ENCODE data around the gene EHD2.
"Not testable (repeated sequence)": the region's sequence is repeated elsewhere in the genome, so short reads cannot be mapped to it uniquely, and the experiment has no call there.

EHD2 gene

DNA sequence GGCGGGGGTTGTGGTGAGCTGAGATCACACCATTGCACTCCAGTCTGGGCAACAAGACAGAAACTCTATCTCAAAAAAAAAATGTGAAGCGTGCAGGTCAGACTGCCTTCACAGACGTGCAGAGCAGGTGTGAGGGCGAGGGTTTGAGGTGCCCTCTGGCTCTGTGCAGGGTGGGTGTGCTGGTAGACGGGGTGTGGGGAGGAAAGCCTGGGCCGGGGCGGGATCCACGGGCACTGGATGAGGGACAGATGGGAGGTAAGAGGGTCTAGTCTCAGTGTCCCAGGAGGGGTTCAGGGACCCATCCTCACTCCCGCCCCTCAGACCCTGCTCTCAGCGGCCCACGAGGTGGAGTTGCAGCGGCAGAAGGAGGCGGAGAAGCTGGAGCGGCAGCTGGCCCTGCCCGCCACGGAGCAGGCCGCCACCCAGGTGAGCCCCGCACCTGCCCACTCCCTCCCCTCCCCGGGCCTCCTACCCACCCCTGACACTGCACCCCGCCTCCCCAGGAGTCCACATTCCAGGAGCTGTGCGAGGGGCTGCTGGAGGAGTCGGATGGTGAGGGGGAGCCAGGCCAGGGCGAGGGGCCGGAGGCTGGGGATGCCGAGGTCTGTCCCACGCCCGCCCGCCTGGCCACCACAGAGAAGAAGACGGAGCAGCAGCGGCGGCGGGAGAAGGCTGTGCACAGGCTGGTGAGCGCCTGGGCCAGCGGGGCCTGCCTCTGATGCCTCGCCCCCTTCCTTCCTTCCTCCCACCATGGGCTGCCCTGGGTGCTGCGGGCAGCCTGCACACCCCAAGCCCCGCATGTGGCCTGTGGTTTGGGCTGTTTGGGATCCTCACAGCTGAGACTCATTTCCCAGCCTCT is 41.2 kb downstream of the EHD2 start:
- no peak for DNase-seq

GRCh38 chr19:47755065-47755761 is 42.0 kb downstream of the EHD2 start:
- no peak for DNase-seq

- no peak for DNase-seq
These were observed 42.8 kb downstream of the EHD2 start for GRCh38 chr19:47755762-47756626.

GRCh38 chr19:47756627-47756929 is 43.4 kb downstream of the EHD2 start:
- no peak for DNase-seq

DNA sequence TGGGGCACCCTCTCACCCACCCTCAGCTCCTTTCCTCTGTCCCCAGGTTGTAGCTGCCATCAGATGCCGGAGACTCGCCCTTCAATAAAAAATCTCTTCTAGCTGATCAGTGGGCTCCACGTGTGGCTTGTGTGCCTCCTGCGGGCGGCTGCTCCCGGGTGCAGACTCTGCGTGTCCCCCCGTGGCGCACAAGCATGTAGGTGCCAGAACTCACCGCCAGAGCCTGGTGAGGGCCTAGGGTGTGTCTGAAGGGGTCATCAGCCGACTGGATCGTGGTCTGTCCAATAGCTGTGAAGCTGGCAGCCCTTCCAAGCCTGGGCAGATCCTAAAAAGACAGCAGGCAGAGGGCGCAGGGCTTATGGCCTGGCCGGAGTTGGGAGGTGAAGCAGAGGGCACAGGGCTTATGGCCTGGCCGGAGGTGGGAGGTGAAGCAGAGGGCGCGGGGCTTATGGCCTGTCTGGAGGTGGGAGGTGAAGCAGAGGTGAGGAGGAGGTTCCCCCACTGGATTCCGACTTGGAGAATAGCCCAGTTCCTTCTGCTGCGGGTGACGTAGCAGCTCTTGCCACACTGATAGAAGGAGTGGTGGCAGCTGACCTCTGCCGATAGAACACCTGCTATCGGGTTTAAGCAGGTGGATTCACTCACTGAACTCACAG is 43.9 kb downstream of the EHD2 start:
- no peak for DNase-seq

DNA sequence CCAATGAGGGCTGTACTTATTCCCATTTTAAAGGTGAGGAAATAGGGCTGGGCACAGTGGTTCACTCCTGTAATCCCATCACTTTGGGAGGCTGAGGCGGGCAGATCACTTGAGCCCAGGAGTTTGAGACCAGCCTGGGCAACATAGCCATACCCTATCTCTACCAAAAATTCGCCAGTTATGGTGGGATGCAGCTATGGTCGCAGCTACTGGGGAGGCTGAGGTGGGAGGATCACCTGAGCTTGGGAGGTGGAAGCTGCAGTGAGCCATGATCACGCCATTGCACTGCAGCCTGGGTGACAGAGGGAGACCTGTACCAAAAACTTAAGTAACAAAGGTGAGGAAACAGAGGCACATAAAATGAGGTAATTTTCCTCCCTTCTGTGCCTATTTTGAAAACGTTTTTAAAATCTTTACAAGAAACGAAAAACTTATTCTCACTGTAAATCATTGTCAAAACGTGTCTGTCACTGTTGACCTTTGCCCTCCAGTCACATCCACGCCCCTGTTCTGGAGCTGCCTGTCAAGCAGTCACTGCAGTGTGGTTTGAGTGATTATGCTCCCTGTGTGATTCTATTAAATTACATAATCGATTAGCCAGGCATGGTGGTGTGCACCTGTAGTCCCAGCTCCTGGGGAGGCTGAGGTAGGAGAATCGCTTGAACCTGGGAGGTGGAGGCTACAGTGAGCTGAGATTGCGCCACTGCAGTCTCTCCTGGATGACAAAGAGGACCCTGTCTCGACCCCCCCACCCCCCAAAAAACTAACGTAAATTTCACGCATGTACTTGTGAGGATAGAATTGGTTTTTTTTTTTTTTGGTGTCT is 44.6 kb downstream of the EHD2 start:
- no peak for DNase-seq

DNA sequence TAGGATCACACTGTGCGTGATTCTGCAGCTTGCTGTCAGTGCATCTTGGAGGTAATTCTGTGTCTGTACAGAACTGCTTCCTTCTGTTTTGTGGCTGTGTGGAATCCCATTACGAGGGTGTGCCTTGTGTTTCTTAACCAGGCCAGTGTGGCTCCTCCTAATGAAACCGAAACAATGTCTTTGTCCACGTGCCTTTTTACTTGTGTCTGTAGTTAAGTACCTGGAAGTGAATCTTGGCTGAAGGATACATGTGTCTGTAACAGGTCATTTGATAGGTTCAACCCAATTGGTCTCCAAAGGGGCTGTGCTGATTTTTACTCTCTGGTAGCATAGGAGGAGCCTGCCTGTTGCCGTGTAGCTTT is 45.2 kb downstream of the EHD2 start:
- no peak for DNase-seq

DNA sequence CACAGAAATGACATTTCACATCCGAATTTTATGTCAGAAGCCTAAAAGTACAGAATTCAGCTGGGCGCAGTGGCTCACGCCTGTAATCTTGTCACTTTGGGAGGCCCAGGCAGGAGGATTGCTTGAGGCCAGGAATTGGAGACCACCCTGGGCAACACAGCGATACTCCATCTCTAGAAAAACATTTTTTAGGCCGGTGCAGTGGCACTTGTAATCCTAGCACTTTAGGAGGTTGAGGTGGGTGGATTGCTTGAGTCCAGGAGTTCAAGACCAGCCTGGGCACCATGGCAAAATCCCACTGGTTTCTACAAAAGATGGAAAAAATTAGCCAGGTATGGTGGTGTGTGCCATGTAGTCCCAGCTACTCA is 47.4 kb downstream of the EHD2 start:
- DNase-seq, result no peak

DNA sequence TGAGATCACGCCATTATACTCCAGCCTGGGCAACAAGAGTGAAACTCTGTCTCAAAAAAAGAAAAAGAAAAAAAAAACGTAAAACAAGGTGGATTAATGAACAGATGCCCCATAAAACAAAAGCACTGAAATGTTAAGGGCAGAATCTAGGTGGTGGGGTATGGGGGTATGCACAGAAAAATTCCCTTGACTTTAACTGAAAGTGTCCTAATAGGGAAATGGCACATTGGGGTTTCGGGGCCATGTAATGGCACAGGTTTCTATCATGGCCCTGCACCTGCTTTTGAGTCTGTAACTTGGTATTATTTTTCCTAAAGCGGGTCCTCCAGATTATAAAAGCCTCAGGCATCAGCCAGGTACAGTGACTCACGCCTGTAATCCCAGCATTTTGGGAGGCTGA is 48.3 kb downstream of the EHD2 start:
- DNase-seq, result no peak

GRCh38 chr19:47762151-47762550 is 48.9 kb downstream of the EHD2 start:
- DNase-seq, result no peak

- DNase-seq, result no peak
These were observed 49.5 kb downstream of the EHD2 start for GRCh38 chr19:47762615-47763308.

DNA sequence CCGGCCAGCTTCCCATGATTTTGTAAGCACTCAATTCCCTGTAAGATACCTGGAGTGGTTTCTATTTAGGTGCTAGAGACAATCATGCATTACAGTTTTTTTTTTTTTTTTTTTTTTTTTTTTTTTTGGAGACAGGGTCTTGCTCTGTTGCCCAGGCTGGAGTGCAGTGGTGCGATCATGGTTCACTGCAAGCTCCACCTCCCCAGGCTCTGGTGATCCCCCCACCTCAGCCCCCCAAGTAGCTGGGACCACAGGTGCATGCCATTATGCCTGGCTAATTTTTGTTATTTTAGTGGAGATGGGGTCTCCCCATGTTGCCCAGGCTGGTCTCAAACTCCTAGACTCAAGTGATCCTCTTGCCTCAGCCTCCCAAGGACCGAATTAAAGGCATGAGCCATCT is 51.5 kb downstream of the EHD2 start:
- DNase-seq, result not testable (repeated sequence)

GRCh38 chr19:47765523-47766358 is 52.5 kb downstream of the EHD2 start:
- DNase-seq, result peak in 2 of 4 experiments; percentile 10 to 33

GRCh38 chr19:47766359-47766620 is 53.1 kb downstream of the EHD2 start:
- DNase-seq, result no peak

GRCh38 chr19:47766670-47767069 is 53.4 kb downstream of the EHD2 start:
- no peak for DNase-seq

GRCh38 chr19:47767349-47767748 is 54.1 kb downstream of the EHD2 start:
- no peak for DNase-seq

- no peak for DNase-seq
These were observed 55.4 kb downstream of the EHD2 start for GRCh38 chr19:47768604-47769003.

DNA sequence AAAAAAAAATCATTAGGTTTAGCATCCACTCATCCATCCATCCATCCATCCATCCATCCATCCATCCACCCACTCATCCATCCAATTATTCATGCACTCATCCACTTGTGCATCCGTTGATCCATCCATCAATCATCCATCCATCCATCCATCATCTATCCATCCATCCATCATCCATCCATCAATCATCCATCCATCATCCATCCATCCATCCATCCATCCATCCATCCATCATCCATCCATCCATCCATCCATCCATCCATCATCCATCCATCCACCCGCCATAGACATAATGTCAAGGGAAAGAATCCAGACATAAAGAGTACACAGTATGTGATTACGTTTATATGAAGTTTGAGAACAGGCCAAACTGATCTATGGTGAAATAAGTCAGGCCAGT is 56.3 kb downstream of the EHD2 start:
- DNase-seq, result no peak

DNA sequence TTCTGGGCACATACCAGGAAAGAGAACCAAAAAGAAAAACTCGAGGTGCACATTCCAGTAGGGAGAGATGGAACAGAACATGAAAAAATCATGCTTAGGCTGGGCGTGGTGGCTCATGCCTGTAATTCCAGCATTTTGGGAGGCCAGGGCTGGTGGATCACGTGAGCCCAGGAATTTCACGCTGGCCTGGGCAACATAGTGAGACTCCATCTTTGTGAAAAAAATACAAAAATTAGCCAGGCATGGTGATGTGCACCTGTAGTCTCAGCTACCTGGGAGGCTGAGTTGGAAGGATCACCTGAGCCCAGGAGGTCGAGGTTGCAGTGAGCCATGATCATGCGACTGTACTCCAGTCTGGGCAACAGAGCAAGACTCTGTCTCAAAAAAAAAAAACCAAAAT is 58.1 kb downstream of the EHD2 start:
- not testable (repeated sequence) for DNase-seq

GRCh38 chr19:47776568-47776967 is 63.3 kb downstream of the EHD2 start:
- DNase-seq, result no peak
